WTC11 (cell line): Measurements from ENCODE around the gene CAPN2. TPM values are rescaled to one million over a fixed set of nuclear protein-coding genes. Genes with fewer than 3 reads are reported as not detected.

Source experiments
- ATAC-seq: fragments of 200-7000 bp; cut with Tn5 transposase; 2 replicates; pipeline ENCODE4 v1.10.0; 2021; ENCODE audit warnings: mild to moderate bottlenecking, moderate library complexity
- CTCF ChIA-PET: fragments of 300-600 bp; sonication (Branson Sonifier 250); formaldehyde crosslinking; loops from one replicate; lab custom pipeline; 2021; ENCODE audit warnings: antibody characterized with exemption; lab: Charles Lee
- POLR2A ChIA-PET: fragments of 350-600 bp; sonication (Branson Sonifier 250); formaldehyde crosslinking; loops from one replicate; lab custom pipeline; 2021; ENCODE audit warnings: antibody characterized with exemption; lab: Charles Lee
- DNase-seq: peaks from one replicate; pipeline ENCODE4 v3.0.0; 2021; ENCODE audit warnings: low spot score
- H3K27ac Mint-ChIP-seq: 2 replicates; pipeline ENCODE4 v1.8.0; 2021; ENCODE audit warnings: mixed read lengths
- H3K27me3 Mint-ChIP-seq: 2 replicates; pipeline ENCODE4 v1.8.0; 2021; ENCODE audit warnings: low read depth, mild to moderate bottlenecking, moderate library complexity, mixed read lengths
- H3K36me3 Mint-ChIP-seq: 2 replicates; pipeline ENCODE4 v1.8.0; 2021; ENCODE audit warnings: mixed read lengths
- H3K4me1 Mint-ChIP-seq: 2 replicates; pipeline ENCODE4 v1.8.0; 2022; ENCODE audit warnings: mixed read lengths
- H3K4me3 Mint-ChIP-seq: 2 replicates; pipeline ENCODE4 v1.8.0; 2021; ENCODE audit warnings: mild to moderate bottlenecking, moderate library complexity, mixed read lengths
- H3K9me3 Mint-ChIP-seq: 2 replicates; pipeline ENCODE4 v1.8.0; 2021; ENCODE audit warnings: mixed read lengths
- ELF4 ChIP-seq: sonication (generic); formaldehyde crosslinking; IDR thresholded peaks from 2 replicates; pipeline ENCODE4 v1.8.1; 2022; ENCODE audit warnings: low read depth, mild to moderate bottlenecking, moderate library complexity, missing genetic modification reagents
- GRHL2 ChIP-seq: fragments of 250-450 bp; sonication (Bioruptor Pico); IDR thresholded peaks from 2 replicates; pipeline ENCODE4 v1.8.0; 2022; ENCODE audit warnings: mild to moderate bottlenecking, moderate library complexity; ENCODE audit not compliant: insufficient replicate concordance, severe bottlenecking
- HMGA2 ChIP-seq: fragments of 250-450 bp; sonication (Bioruptor Pico); IDR thresholded peaks from 2 replicates; pipeline ENCODE4 v1.4.0; 2021; ENCODE audit warnings: mild to moderate bottlenecking, moderate library complexity
- HMGXB4 ChIP-seq: sonication (generic); formaldehyde crosslinking; IDR thresholded peaks from 2 replicates; pipeline ENCODE4 v1.8.1; 2023; ENCODE audit warnings: mild to moderate bottlenecking, moderate library complexity, missing genetic modification reagents
- IRF1 ChIP-seq: sonication (generic); formaldehyde crosslinking; IDR thresholded peaks from 2 replicates; pipeline ENCODE4 v1.8.0; 2023; ENCODE audit warnings: missing genetic modification reagents
- IRF2 ChIP-seq: sonication (generic); formaldehyde crosslinking; IDR thresholded peaks from 2 replicates; pipeline ENCODE4 v1.8.0; 2022; ENCODE audit warnings: low read depth, missing genetic modification reagents, borderline replicate concordance
- JAZF1 ChIP-seq: fragments of 250-450 bp; sonication (Bioruptor Pico); IDR thresholded peaks from 2 replicates; pipeline ENCODE4 v1.9.0; 2021; ENCODE audit warnings: moderate library complexity, mild to moderate bottlenecking, inconsistent platforms
- MXD4 ChIP-seq: fragments of 250-450 bp; sonication (Bioruptor Pico); IDR thresholded peaks from 2 replicates; pipeline ENCODE4 v1.8.0; 2021; ENCODE audit warnings: mild to moderate bottlenecking, moderate library complexity, borderline replicate concordance
- NFE2L1 ChIP-seq: sonication (generic); formaldehyde crosslinking; IDR thresholded peaks from 2 replicates; pipeline ENCODE4 v1.8.1; 2023; ENCODE audit warnings: missing genetic modification reagents
- PREB ChIP-seq: sonication (generic); formaldehyde crosslinking; IDR thresholded peaks from 2 replicates; pipeline ENCODE4 v1.8.1; 2022; ENCODE audit warnings: mild to moderate bottlenecking, missing genetic modification reagents, moderate library complexity, borderline replicate concordance
- SMAD3 ChIP-seq: sonication (generic); formaldehyde crosslinking; IDR thresholded peaks from 2 replicates; pipeline ENCODE4 v1.8.0; 2022; ENCODE audit warnings: missing genetic modification reagents, mild to moderate bottlenecking, borderline replicate concordance
- TP53 ChIP-seq: sonication (generic); formaldehyde crosslinking; IDR thresholded peaks from 2 replicates; pipeline ENCODE4 v1.8.1; 2023; ENCODE audit warnings: mild to moderate bottlenecking, missing genetic modification reagents
- ZBTB21 ChIP-seq: sonication (generic); formaldehyde crosslinking; IDR thresholded peaks from 2 replicates; pipeline ENCODE4 v1.8.1; 2023; ENCODE audit warnings: mild to moderate bottlenecking, missing genetic modification reagents, borderline replicate concordance
- ZBTB43 ChIP-seq: sonication (generic); formaldehyde crosslinking; IDR thresholded peaks from 2 replicates; pipeline ENCODE4 v1.8.1; 2023; ENCODE audit warnings: mild to moderate bottlenecking, missing genetic modification reagents
- ZMAT4 ChIP-seq: fragments of 250-450 bp; sonication (Bioruptor Pico); IDR thresholded peaks from 2 replicates; pipeline ENCODE4 v1.9.0; 2021; ENCODE audit warnings: mild to moderate bottlenecking
- ZNF232 ChIP-seq: sonication (generic); formaldehyde crosslinking; IDR thresholded peaks from 2 replicates; pipeline ENCODE4 v1.8.0; 2022; ENCODE audit warnings: mild to moderate bottlenecking, missing genetic modification reagents
- ZNF317 ChIP-seq: sonication (generic); formaldehyde crosslinking; IDR thresholded peaks from 2 replicates; pipeline ENCODE4 v1.8.1; 2023; ENCODE audit warnings: low read depth, mild to moderate bottlenecking, moderate library complexity, missing genetic modification reagents, borderline replicate concordance
- ZNF532 ChIP-seq: fragments of 250-450 bp; sonication (Bioruptor Pico); IDR thresholded peaks from 2 replicates; pipeline ENCODE4 v1.9.0; 2021; ENCODE audit warnings: mild to moderate bottlenecking, borderline replicate concordance
- total RNA-seq: library from RNA; stranded (reverse); gene quantifications from 3 replicates; pipeline ENCODE4 v1.2.3, GENCODE V29; 2021
- TF ChIP-seq, protein P1 (sequence below): fragments of 250-450 bp; sonication (Bioruptor Pico); IDR thresholded peaks from 2 replicates; pipeline ENCODE4 v2.1.2; 2022; ENCODE audit warnings: mild to moderate bottlenecking, moderate library complexity
- TF ChIP-seq, protein P2 (sequence below): sonication (generic); formaldehyde crosslinking; IDR thresholded peaks from 2 replicates; pipeline ENCODE4 v1.8.1; 2022; ENCODE audit warnings: low read depth, missing genetic modification reagents, borderline replicate concordance

Gene CAPN2
- total RNA-seq, 1 experiment from 2014 or later, result 21.3 TPM

GRCh38 chr1:223667484-223668182 lies 44.7 kb upstream of the CAPN2 start:
- Mint-ChIP-seq H3K27ac (no peak overlapping the region), H3K36me3 (no peaks in the 10 kb centered on the region), H3K27me3 (no peaks in the 10 kb centered on the region; the same call in none of the 2 replicates), H3K9me3 (peaks cover 4% of the 10 kb centered on the region; the same call in 1 of the 2 replicates), H3K4me3 (no peak overlapping the region), H3K4me1 (peaks cover 8% of the 10 kb centered on the region)
- POLR2A ChIA-PET, result interaction anchor here (0.9 kb wide), 1 partner anchor 136 kb away, joined by 3 read pairs; no protein-coding TSS in a partner anchor
- DNase-seq, result no peak
- ATAC-seq, result no peak
- CTCF ChIA-PET, result interaction anchor here (0.7 to 2.2 kb wide), 7 partner anchors 12 to 737 kb away, joined by 3 to 9 read pairs (median 3); no protein-coding TSS in a partner anchor
- TF ChIP-seq GRHL2 (CRISPR knock-in tag) (no peak), ELF4 (no peak), ZNF532 (CRISPR knock-in tag) (no peak), JAZF1 (CRISPR knock-in tag) (no peak), NFE2L1 (CRISPR knock-in tag) (no peak), ZBTB43 (no peak), ZBTB21 (CRISPR knock-in tag) (no peak), IRF2 (no peak), TP53 (no peak), ZNF317 (CRISPR knock-in tag) (no peak), ZMAT4 (CRISPR knock-in tag) (no peak), IRF1 (no peak), SMAD3 (CRISPR knock-in tag) (no peak), PREB (CRISPR knock-in tag) (no peak), MXD4 (CRISPR knock-in tag) (no peak), HMGXB4 (CRISPR knock-in tag) (no peak), ZNF232 (CRISPR knock-in tag) (no peak), HMGA2 (CRISPR knock-in tag) (no peak)
- TF ChIP-seq, protein P1, sequence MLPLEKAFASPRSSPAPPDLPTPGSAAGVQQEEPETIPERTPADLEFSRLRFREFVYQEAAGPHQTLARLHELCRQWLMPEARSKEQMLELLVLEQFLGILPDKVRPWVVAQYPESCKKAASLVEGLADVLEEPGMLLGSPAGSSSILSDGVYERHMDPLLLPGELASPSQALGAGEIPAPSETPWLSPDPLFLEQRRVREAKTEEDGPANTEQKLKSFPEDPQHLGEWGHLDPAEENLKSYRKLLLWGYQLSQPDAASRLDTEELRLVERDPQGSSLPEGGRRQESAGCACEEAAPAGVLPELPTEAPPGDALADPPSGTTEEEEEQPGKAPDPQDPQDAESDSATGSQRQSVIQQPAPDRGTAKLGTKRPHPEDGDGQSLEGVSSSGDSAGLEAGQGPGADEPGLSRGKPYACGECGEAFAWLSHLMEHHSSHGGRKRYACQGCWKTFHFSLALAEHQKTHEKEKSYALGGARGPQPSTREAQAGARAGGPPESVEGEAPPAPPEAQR (CRISPR knock-in tag), result no peak
- TF ChIP-seq, protein P2, sequence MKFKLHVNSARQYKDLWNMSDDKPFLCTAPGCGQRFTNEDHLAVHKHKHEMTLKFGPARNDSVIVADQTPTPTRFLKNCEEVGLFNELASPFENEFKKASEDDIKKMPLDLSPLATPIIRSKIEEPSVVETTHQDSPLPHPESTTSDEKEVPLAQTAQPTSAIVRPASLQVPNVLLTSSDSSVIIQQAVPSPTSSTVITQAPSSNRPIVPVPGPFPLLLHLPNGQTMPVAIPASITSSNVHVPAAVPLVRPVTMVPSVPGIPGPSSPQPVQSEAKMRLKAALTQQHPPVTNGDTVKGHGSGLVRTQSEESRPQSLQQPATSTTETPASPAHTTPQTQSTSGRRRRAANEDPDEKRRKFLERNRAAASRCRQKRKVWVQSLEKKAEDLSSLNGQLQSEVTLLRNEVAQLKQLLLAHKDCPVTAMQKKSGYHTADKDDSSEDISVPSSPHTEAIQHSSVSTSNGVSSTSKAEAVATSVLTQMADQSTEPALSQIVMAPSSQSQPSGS, result no peak
